ENCODE results near the gene LTB4R2. TPM values are rescaled to one million over a fixed set of nuclear protein-coding genes. Genes with fewer than 3 reads are reported as not detected.

The LTB4R2 gene
- polyA plus RNA-seq, 1 experiment = 0.91 TPM

DNA sequence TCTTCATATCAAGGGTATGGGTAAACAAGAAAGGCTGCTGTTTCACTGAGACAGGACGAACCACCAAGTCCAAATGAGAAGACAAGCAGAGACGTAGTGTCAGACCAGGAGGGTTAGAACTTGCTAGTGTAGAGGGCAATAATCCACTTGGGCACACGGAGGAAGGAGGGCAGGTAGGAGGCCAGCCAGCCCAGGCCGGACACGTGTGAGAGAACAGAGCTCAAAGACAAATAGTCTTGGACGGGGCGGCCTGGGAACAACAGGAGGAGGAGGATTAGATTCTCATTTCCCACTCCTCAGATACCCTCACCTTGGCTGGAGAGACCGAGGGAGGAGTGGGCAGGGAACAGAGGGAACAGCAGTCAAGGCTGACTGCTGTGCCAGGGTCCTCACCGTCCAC is 19.2 kb upstream of the LTB4R2 start:
- no peak for DNase-seq (ENCODE audit: low read depth, low spot score)
- no peak overlapping the region for H3K27ac ChIP-seq (ENCODE audit: low read depth, low read length)
- H3K9me3 ChIP-seq (ENCODE audit: control insufficient read depth, insufficient read depth, low read length) = no peaks in the 10 kb centered on the region
- POLR2A ChIA-PET = no interaction called here
- no peak overlapping the region for H3K4me3 ChIP-seq (ENCODE audit: low read depth, low read length)
- CTCF ChIA-PET = interaction anchor here (2.4 kb wide), 1 partner anchor 17 kb away, joined by 12 read pairs; the partner anchor contains the start of gene CIDEB
- H3K27me3 ChIP-seq (ENCODE audit: control insufficient read depth, insufficient read depth, low read length) = no peaks in the 10 kb centered on the region
- TF ChIP-seq, protein P1, sequence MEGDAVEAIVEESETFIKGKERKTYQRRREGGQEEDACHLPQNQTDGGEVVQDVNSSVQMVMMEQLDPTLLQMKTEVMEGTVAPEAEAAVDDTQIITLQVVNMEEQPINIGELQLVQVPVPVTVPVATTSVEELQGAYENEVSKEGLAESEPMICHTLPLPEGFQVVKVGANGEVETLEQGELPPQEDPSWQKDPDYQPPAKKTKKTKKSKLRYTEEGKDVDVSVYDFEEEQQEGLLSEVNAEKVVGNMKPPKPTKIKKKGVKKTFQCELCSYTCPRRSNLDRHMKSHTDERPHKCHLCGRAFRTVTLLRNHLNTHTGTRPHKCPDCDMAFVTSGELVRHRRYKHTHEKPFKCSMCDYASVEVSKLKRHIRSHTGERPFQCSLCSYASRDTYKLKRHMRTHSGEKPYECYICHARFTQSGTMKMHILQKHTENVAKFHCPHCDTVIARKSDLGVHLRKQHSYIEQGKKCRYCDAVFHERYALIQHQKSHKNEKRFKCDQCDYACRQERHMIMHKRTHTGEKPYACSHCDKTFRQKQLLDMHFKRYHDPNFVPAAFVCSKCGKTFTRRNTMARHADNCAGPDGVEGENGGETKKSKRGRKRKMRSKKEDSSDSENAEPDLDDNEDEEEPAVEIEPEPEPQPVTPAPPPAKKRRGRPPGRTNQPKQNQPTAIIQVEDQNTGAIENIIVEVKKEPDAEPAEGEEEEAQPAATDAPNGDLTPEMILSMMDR (IDR thresholded peaks at IDR 0.05; ENCODE audit: low read depth, low read length) = no peak

DNA sequence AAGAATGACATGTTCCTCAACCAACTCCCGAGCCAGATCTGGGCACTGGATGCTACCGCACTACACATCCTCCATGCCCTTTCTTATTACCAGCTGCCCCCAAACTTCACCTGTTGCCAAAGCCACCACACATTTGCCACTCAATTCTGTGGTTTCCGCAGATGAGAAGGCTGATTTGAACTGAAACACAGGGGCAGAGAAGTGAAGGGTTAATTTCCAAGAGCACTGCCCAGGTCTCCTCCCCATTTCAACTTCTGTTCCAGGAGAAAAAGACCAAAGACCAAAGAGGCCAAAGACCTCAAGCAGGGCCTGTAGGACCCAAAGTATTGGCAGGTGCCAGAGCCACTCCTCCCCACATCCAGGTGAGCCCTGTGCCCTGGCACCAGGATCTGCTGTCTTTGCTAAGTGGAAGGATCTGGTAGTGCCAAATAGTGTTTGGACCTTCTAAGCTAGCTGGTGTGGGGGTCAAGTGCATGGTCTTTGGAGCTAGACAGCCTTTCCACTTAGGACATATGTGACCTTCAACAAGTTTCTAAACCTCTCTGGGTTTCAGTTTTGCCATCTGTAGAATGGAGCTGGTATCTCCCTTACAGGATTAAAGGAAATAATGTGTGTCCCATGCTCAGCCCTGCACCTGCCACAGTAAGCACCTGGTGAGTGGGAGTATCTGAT is 18.4 kb upstream of the LTB4R2 start:
- TF ChIP-seq, protein P1 (IDR thresholded peaks at IDR 0.05; ENCODE audit: low read depth, low read length) = no peak
- CTCF ChIA-PET = interaction anchor here (1.9 to 2.4 kb wide), 2 partner anchors 16 to 17 kb away, joined by 11 to 12 read pairs; partner anchors contain the start of gene CIDEB

DNA sequence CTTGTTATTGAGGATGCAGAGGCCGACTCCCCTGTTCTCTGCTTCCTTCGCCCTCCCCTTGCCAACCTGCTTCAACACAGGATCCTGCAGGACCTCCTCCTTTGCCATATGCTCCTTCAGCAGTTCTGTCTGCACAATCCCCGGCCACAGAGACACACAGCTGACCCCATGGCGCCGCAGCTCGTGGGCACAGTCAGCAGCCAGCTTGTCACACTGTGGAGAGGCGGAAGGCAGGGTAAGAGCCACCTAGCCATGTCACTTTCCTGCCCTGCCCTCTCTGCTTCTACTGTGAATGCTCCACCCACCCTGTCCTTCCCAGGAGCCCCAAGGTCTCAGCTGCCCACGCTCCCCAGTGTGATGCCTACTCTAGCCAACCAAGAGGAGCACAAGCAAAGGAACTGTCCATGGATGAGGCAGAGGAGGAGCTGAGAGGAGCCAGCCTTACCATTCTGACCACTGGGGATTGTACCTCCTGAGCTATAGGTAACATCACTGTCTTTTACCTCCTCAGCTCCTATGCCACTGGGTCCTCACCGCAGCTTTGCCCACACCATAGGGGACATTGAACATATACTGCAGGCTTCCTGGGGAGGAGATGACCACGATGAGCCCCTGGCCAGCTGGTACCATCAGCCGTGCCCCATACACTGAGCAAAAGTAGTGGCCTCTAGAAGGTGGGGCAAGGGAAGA is 17.7 kb upstream of the LTB4R2 start:
- H3K4me3 ChIP-seq (ENCODE audit: low read depth, low read length) = no peak overlapping the region
- CTCF ChIA-PET = interaction anchor here (0.8 to 1.9 kb wide), 5 partner anchors 16 to 139 kb away, joined by 3 to 11 read pairs (median 3); partner anchors contain the start of genes CIDEB and MDP1
- no peaks in the 10 kb centered on the region for H3K9me3 ChIP-seq (ENCODE audit: control insufficient read depth, insufficient read depth, low read length)
- H3K27me3 ChIP-seq (ENCODE audit: control insufficient read depth, insufficient read depth, low read length) = no peaks in the 10 kb centered on the region
- no peak overlapping the region for H3K27ac ChIP-seq (ENCODE audit: low read depth, low read length)
- POLR2A ChIA-PET = interaction anchor here (1.2 kb wide), 1 partner anchor 50 kb away, joined by 3 read pairs; the partner anchor contains the start of gene TINF2
- TF ChIP-seq, protein P1 (IDR thresholded peaks at IDR 0.05; ENCODE audit: low read depth, low read length) = no peak
- DNase-seq (ENCODE audit: low read depth, low spot score) = no peak

More for the DNA sequence above, 18.4 kb upstream of the LTB4R2 start:
- DNase-seq (ENCODE audit: low read depth, low spot score) = no peak
- Histone ChIP-seq H3K27ac (ENCODE audit: low read depth, low read length) (no peak overlapping the region), H3K9me3 (ENCODE audit: control insufficient read depth, insufficient read depth, low read length) (no peaks in the 10 kb centered on the region), H3K4me3 (ENCODE audit: low read depth, low read length) (no peak overlapping the region), H3K27me3 (ENCODE audit: control insufficient read depth, insufficient read depth, low read length) (no peaks in the 10 kb centered on the region)
- POLR2A ChIA-PET = no interaction called here

DNA sequence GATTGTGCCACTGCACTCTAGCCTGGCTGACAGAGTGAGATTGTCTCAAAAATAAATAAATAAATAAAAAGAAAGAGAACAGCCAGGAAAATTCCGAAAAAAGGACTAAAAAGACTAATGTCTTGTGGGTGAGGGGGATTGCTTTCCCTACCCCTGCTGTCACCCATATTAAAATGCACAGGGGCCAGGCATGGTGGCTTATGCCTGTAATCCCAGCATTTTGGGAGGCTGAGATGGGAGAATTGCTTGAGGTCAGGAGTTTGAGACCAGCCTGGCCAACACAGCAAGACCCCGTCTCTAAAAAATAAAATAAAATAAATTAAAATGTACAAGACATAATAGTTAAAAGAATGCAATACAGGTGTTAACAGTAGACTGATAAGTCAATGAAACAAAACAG is 16.4 kb upstream of the LTB4R2 start:
- H3K4me3 ChIP-seq (ENCODE audit: low read depth, low read length) = no peak overlapping the region
- POLR2A ChIA-PET = no interaction called here
- no peak overlapping the region for H3K27ac ChIP-seq (ENCODE audit: low read depth, low read length)
- CTCF ChIA-PET = interaction anchor here (0.8 to 1.9 kb wide), 4 partner anchors 14 to 138 kb away, joined by 3 to 11 read pairs (median 4); partner anchors contain the start of genes CIDEB and MDP1
- no peaks in the 10 kb centered on the region for H3K27me3 ChIP-seq (ENCODE audit: control insufficient read depth, insufficient read depth, low read length)
- H3K9me3 ChIP-seq (ENCODE audit: control insufficient read depth, insufficient read depth, low read length) = no peaks in the 10 kb centered on the region
- TF ChIP-seq, protein P1 (IDR thresholded peaks at IDR 0.05; ENCODE audit: low read depth, low read length) = no peak
- no peak for DNase-seq (ENCODE audit: low read depth, low spot score)
